Measurements from ENCODE around the gene DACH1.
A peak's percentile ranks its signal among the peaks of the same experiment; 100 is the strongest.

- TF ChIP-seq, protein P1, sequence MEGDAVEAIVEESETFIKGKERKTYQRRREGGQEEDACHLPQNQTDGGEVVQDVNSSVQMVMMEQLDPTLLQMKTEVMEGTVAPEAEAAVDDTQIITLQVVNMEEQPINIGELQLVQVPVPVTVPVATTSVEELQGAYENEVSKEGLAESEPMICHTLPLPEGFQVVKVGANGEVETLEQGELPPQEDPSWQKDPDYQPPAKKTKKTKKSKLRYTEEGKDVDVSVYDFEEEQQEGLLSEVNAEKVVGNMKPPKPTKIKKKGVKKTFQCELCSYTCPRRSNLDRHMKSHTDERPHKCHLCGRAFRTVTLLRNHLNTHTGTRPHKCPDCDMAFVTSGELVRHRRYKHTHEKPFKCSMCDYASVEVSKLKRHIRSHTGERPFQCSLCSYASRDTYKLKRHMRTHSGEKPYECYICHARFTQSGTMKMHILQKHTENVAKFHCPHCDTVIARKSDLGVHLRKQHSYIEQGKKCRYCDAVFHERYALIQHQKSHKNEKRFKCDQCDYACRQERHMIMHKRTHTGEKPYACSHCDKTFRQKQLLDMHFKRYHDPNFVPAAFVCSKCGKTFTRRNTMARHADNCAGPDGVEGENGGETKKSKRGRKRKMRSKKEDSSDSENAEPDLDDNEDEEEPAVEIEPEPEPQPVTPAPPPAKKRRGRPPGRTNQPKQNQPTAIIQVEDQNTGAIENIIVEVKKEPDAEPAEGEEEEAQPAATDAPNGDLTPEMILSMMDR (IDR thresholded peaks at IDR 0.05; ENCODE audit: low read depth, low read length), result peak; percentile 63
- no peak for TF ChIP-seq POLR2A (IDR thresholded peaks at IDR 0.05; ENCODE audit: extremely low read depth, insufficient read length)
Observed at GRCh38 chr13:71879129-71879535, 12.1 kb upstream of the DACH1 start.

Data from NB4 (cell line).